NCI-H526 treated with DMSO at 0.1 percent for 48 hours (cell line): Measurements from ENCODE around the gene TSEN15.
"Not testable (repeated sequence)": the region's sequence is repeated elsewhere in the genome, so short reads cannot be mapped to it uniquely, and the experiment has no call there.

Experiments
- DNase-seq: peaks from one replicate; lab custom pipeline; 2025; lab: John Stamatoyannopoulos, UW

TSEN15 gene

GRCh38 chr1:184053881-184054280, 2.4 kb downstream of the TSEN15 start:
- no peak for DNase-seq

GRCh38 chr1:184056921-184057555, 5.5 kb downstream of the TSEN15 start:
- no peak for DNase-seq

- no peak for DNase-seq
These were observed 8.4 kb downstream of the TSEN15 start for GRCh38 chr1:184059887-184060286.

- DNase-seq, result no peak
These were observed 8.8 kb downstream of the TSEN15 start for GRCh38 chr1:184060316-184060715.

GRCh38 chr1:184061396-184062003, 10.0 kb downstream of the TSEN15 start:
- no peak for DNase-seq

GRCh38 chr1:184062640-184063286, 11.2 kb downstream of the TSEN15 start:
- no peak for DNase-seq

GRCh38 chr1:184065559-184065958, 14.0 kb downstream of the TSEN15 start:
- DNase-seq, result no peak

- DNase-seq, result no peak
These were observed 16.8 kb downstream of the TSEN15 start for GRCh38 chr1:184068354-184068753.

- no peak for DNase-seq
These were observed 18.1 kb downstream of the TSEN15 start for GRCh38 chr1:184069675-184070074.

- DNase-seq, result no peak
These were observed 20.8 kb downstream of the TSEN15 start for GRCh38 chr1:184072376-184072775.

GRCh38 chr1:184074383-184074782, 22.9 kb downstream of the TSEN15 start:
- no peak for DNase-seq

GRCh38 chr1:184075055-184076029, 23.8 kb downstream of the TSEN15 start:
- peak; percentile 88 for DNase-seq

- DNase-seq, result no peak
These were observed 27.2 kb downstream of the TSEN15 start for GRCh38 chr1:184078564-184079249.

GRCh38 chr1:184080309-184080708, 28.8 kb downstream of the TSEN15 start:
- DNase-seq, result no peak

- no peak for DNase-seq
These were observed 31.2 kb downstream of the TSEN15 start for GRCh38 chr1:184082541-184083415.

GRCh38 chr1:184085667-184086066, 34.1 kb downstream of the TSEN15 start:
- DNase-seq, result no peak

GRCh38 chr1:184088037-184088436, 36.5 kb downstream of the TSEN15 start:
- DNase-seq, result no peak

- DNase-seq, result no peak
These were observed 41.5 kb downstream of the TSEN15 start for GRCh38 chr1:184093071-184093470.

- DNase-seq, result no peak
These were observed 44.5 kb downstream of the TSEN15 start for GRCh38 chr1:184096005-184096404.

- not testable (repeated sequence) for DNase-seq
These were observed 45.0 kb downstream of the TSEN15 start for GRCh38 chr1:184096580-184096979.

- no peak for DNase-seq
These were observed 49.6 kb downstream of the TSEN15 start for GRCh38 chr1:184101141-184101540.
